HL-60/S4 treated with retinoic acid at 250 ng/mL for 4 days and 3 days (cell line): Measurements from ENCODE around the gene PRICKLE1.

Experiments used
- in situ Hi-C: fragments of 300-500 bp; cut with MboI; formaldehyde crosslinking; loops from 2 replicates; pipeline ENCODE4 v1.7.0; 2022; ENCODE audit warnings: low sequenced_read_pairs

The PRICKLE1 gene

DNA sequence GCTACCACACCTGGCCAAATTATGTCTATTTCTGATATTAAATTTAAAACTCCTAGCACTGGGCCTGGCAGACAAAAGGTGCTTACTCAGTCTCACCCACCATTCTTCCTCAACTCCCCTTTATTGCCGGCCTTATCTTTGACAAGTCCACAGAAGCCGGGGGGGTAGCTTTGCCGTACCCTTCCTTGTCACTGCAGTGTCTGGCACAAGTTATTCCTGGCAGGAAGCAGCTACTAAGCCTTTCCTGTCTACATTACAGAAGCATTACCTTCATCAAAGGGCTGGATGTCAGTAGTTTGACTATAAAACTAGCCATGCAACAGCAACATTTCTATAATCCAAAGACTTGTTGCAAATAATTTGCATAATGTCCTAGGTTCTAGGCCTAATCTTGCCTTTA, 127.1 kb downstream of the PRICKLE1 start:
- in situ Hi-C loops: no loop called here

DNA sequence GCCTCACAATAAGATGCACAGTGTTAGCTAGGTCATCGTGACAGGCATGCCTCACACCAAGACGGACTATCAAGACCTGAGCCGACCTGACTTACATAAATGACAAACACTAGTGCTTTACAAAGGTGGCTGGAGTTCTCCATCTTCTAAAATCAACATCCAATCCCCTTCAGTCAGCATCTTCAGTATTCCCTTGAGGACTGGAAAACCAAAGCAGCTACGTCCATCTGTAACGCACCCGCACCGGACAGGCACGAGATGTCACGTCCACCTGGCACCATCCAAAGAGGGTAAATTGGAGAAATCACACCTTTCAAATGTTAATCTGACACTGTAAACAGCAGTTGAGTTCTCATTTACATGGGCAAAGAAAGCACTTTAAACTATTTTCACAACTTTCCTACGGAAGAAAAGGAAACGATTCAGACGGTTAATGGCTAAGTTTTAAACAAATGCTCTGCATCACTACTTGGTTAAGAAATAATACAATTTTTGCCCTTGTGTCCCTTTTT, 130.2 kb downstream of the PRICKLE1 start:
- in situ Hi-C loops: no loop called here

- in situ Hi-C loops: no loop called here
Measured at GRCh38 chr12:42458575-42458974, 131.0 kb downstream of the PRICKLE1 start.

DNA sequence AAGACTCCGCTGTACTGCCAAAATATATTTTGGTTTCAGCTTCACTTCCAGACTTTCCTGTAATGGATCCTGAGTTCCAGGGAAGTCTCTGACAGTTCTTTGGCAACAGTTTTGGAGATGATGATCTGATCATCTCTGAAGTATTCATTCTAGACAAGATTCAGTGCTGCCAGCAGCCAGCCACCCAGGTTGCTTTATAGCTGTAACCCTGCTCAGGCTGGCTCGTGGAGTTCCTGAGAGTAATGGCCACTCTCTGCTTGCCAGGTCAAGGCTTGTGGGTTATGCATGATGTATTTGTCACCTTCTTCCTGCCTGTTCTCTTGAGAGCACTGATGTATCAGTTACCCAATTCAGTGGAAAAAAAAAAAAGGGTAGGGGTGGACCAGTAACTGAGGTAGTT, 139.3 kb downstream of the PRICKLE1 start:
- in situ Hi-C loops: no loop called here

- in situ Hi-C loops: no loop called here
Measured at GRCh38 chr12:42448841-42449240, 140.7 kb downstream of the PRICKLE1 start.

- in situ Hi-C loops: no loop called here
Measured at GRCh38 chr12:42447371-42447786, 142.2 kb downstream of the PRICKLE1 start.

DNA sequence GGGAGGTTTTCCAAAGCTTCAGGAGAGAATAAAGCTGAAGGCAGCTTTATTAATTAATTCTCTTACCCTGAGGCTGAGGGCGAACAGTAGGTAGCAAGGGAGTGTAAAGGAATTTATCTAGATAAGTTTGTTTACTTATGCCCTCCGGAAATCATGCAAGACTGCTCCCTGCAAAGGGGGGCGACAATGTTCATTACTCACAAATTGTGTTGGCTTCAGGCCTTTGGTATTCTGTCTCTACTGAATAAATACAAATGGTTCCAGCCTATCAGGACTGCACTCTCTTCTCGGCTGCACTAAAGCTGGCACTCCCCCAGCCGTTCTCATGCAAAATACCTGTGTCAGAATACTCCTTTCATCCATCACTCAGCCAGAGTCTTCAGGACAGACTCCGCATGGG, 142.8 kb downstream of the PRICKLE1 start:
- in situ Hi-C loops: no loop called here

- in situ Hi-C loops: no loop called here
Measured at GRCh38 chr12:42445891-42446290, 143.7 kb downstream of the PRICKLE1 start.

GRCh38 chr12:42444192-42444943, 145.2 kb downstream of the PRICKLE1 start:
- in situ Hi-C loops: no loop called here

- in situ Hi-C loops: no loop called here
Measured at GRCh38 chr12:42442888-42443287, 146.7 kb downstream of the PRICKLE1 start.

DNA sequence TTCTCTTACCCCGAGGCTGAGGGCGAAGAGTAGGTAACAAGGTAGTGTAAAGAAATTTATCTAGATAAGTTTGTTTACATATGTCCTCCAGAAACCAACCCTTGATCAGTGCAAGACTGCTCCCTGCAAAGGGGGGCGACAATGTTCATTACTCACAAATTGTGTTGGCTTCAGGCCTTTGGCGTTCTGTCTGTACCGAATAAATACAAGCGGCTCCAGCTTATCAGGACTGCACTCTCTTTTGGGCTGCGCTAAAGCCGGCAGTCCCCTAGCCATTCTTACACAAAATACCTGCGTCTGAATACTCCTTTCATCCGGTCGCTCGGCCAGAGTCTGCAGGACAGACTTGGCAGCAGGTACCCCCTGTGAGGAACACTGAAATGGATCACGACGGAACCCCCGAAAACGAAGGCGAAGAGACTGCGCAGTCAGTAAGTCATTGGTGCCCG, 147.2 kb downstream of the PRICKLE1 start:
- in situ Hi-C loops: no loop called here

DNA sequence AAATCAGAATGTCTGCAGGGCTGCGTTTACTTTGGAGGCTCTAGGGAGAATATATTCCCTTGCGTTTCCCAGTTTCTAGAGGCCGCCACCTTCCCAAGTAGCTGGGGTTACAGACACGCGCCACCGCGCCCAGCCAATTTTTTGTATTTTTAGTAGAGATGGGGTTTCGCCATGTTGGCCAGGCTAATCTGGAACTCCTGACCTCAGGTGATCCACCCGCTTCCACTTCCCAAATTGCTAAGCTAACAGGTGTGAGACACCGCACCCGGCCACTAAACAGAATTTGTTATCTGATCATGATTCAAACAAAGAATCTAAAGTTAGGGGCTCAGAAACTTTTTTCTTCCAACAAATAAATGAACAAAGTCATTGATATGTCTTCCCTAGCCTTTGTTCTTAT, 148.9 kb downstream of the PRICKLE1 start:
- in situ Hi-C loops: no loop called here

- in situ Hi-C loops: no loop called here
Measured at GRCh38 chr12:42432517-42433140, 156.9 kb downstream of the PRICKLE1 start.

DNA sequence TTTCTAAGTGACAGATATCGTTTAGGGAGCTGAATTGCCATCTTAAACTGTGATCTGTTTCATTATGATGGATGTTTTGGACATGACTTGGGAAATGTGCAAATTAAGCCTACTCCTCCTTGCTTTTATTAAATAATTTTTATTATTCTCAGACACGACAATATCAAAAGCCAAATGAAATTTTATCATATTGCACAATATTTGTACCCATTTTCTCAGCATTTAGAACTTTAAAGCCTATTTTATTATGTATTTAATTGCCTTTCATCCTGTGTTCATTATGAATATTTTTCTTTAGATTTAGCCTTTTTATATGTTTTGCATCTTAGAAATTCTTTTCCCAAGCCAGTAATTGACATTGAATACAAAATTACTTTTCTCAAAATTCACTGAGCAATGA, 160.7 kb downstream of the PRICKLE1 start:
- in situ Hi-C loops: no loop called here

DNA sequence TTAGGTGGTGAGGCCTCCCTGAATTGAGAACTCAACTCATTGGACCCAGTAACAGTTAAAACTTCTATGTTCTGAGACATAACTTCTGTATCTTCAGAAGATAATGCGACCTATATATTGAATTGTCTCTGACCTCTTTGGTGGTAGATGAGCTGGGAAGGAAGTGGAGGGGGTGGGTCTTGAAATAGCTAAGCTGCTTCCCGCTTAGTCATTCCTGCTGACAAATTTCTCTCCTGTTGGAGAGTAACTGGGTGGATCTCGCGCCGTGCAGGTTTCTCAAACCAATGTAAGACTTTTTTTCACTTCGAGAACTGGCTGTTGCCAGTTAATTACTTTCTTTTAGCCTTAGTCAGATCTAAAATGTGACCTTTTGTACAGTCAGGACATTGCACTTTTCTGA, 162.8 kb downstream of the PRICKLE1 start:
- in situ Hi-C loops: no loop called here

GRCh38 chr12:42422785-42423184, 166.8 kb downstream of the PRICKLE1 start:
- in situ Hi-C loops: no loop called here

DNA sequence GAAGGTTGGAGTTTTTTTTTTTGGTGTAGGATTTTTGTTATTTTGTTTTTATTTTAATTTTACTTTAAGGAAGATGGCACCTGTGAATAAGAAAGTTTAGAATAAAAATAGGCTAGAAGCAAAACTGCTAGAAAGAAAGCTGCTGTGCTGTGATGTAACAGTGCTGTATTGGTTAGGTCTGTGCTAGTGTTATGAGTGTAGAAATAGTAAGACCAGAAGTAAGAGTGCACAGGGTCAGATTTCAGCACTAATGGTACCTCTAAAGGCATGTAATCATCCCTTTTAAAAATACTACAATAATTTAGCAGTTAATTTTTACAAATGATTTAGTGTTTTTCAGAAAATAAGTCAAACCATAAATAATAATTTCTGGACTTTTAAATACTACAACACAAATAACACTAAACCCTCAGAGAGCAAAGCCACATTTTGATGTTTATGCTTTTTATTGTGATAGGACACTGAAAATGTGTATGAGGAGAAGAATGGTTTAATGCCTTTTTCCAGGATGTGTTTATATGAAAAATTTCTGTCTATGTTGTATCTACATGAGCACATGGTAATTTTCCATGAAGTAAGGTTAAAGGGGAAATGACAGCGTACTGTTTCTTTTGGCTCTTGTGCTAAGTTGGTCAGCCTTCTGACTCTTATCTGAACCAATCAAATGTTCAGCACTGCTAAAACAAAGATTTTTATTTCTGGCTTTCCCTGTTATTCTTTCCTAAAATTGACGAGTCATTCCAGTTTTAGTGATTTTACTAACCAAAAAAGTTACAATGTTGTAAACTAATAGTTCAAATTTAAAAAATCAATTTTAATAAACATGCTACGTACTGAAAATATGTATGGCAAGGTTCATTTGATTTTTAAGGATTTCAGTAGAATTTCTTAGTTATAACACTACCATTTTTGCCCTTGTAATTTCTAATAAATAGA, 167.4 kb downstream of the PRICKLE1 start:
- in situ Hi-C loops: no loop called here

GRCh38 chr12:42420395-42420794, 169.2 kb downstream of the PRICKLE1 start:
- in situ Hi-C loops: no loop called here

DNA sequence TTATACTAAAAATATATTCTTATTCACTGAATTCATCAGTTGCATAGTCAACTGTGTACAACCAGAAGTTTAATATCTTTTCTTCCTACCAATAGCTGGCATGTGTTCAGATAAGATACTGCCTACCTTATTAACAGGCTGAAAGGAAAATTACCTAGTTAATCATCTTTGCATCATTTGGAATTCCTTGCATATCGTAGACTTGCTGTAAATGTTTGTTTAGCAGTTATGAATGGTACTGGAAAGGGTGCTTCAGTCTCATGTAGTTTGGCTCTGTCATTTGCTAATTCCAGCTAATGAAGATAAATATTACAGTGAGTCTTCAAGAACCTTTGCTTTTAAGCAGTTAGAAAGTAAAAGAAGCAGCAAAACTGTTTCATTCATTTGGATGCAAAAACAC, 179.2 kb downstream of the PRICKLE1 start:
- in situ Hi-C loops: no loop called here

DNA sequence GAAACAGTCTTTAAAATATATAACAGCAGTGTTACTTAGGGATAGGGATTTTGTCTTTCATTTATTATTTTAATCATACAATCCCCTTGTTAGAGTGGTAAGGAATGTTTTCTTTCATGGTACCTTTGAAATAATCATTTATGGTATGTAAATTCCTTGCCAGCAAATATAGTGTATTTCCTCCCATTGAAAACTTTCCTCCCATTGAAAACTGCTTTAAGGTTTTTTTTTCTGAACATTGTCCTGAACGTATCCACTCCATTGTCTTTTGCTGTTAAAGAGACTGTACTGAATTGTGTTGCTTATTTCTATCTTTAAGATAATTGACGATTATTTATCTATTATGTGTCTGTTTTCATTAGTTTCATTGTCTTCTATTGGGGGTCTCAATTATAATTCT, 180.1 kb downstream of the PRICKLE1 start:
- in situ Hi-C loops: no loop called here

DNA sequence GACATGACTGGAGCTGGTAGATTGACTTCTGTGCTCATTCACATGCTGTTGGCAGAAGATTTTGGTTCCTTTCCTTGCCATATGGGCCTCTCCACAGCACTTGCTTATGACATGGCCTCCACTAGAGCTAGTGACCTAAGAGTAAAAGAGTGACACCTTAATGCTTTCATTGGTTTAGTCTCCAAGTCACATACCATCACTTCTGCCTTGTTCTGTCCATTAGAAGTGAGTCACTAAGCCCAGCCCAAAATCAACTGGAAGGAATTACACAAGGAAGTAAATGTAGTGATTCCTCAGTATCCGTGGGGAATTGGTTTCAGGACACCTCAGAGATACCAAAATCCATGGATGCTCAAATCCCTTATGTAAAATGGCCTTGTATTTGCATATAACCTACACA, 182.2 kb downstream of the PRICKLE1 start:
- in situ Hi-C loops: no loop called here
